ENCODE results near the gene MINDY3.

The MINDY3 gene

GRCh38 chr10:15739254-15739970 is 120.9 kb downstream of the MINDY3 start:
- no peak for ATAC-seq
- TF ChIP-seq ZNF8 (CRISPR knock-in tag; IDR thresholded peaks at IDR 0.05), result no peak
- no peak for TF ChIP-seq TCF4 (CRISPR knock-in tag; IDR thresholded peaks at IDR 0.05; ENCODE audit: borderline replicate concordance)
- TF ChIP-seq BACH2 (CRISPR knock-in tag; IDR thresholded peaks at IDR 0.05; ENCODE audit: borderline replicate concordance), result no peak

DNA sequence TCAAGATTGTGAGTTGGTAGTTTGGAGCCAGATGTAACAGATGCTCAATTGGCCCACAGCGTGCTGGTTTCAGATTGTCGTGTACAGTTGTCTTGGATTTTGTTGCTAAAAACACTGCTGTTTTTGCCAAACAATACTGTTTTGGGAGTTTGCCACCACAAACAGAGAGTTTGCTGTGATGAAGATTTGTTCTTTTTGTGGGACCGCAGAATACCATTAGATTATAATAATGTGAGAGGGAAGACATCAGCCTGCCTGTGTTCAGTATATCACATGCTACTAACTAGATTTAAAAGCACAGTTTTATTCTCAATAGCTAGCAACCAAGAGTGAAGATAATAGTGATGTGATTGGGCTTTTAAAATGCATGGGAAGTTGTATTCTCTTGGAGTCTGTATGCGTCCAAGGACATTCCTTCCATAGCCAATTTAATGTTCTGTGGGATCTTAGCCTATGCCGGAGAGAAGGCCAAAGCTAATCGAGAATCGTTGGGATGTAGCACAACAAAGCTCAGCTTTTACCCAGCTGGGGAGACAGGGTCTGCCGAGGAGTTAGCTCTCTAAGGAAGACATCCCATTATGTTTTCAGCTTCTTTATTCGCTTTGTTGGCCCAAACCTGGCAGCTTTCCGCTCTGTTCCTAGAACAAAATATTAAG is 121.9 kb downstream of the MINDY3 start:
- TF ChIP-seq ESRRG (CRISPR knock-in tag; IDR thresholded peaks at IDR 0.05) (no peak), ZFP30 (CRISPR knock-in tag; IDR thresholded peaks at IDR 0.05) (no peak), CREB5 (CRISPR knock-in tag; IDR thresholded peaks at IDR 0.05; ENCODE audit: low read depth) (no peak), PPARA (CRISPR knock-in tag; IDR thresholded peaks at IDR 0.05; ENCODE audit: borderline replicate concordance) (no peak), ARNTL (CRISPR knock-in tag; IDR thresholded peaks at IDR 0.05; ENCODE audit: borderline replicate concordance, low read depth) (no peak), TSHZ2 (CRISPR knock-in tag; IDR thresholded peaks at IDR 0.05) (no peak), CSDC2 (CRISPR knock-in tag; IDR thresholded peaks at IDR 0.05) (no peak), ZC3H10 (CRISPR knock-in tag; IDR thresholded peaks at IDR 0.05) (no peak), ZNF8 (CRISPR knock-in tag; IDR thresholded peaks at IDR 0.05) (no peak), ZFP3 (CRISPR knock-in tag; IDR thresholded peaks at IDR 0.05) (no peak), TOX (CRISPR knock-in tag; IDR thresholded peaks at IDR 0.05; ENCODE audit: borderline replicate concordance) (no peak), ZNF70 (CRISPR knock-in tag; IDR thresholded peaks at IDR 0.05) (no peak), TCF4 (CRISPR knock-in tag; IDR thresholded peaks at IDR 0.05; ENCODE audit: borderline replicate concordance) (no peak), ISL1 (CRISPR knock-in tag; IDR thresholded peaks at IDR 0.05) (no peak)
- TF ChIP-seq, protein P1, sequence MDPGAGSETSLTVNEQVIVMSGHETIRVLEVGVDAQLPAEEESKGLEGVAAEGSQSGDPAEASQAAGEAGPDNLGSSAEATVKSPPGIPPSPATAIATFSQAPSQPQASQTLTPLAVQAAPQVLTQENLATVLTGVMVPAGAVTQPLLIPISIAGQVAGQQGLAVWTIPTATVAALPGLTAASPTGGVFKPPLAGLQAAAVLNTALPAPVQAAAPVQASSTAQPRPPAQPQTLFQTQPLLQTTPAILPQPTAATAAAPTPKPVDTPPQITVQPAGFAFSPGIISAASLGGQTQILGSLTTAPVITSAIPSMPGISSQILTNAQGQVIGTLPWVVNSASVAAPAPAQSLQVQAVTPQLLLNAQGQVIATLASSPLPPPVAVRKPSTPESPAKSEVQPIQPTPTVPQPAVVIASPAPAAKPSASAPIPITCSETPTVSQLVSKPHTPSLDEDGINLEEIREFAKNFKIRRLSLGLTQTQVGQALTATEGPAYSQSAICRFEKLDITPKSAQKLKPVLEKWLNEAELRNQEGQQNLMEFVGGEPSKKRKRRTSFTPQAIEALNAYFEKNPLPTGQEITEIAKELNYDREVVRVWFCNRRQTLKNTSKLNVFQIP (CRISPR knock-in tag; IDR thresholded peaks at IDR 0.05; ENCODE audit: borderline replicate concordance, low read depth), result no peak

DNA sequence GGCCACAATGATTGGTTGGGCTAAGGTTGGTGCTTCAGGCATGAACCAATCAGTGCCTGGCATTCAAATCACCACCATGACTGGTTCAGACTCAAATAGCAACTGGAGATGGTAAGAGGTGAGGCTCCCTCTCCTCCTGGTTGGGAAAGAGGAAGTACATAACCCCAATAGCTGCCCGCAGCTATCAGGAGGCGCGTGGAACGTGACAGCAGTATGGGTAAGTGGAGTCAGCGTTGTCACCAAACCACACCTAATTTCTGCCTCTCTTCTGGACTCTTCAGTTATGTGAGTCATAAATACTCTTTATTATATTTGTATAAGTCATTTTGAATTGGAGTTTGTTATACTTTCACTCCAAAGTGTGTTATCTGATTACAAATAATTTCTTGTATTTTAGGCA is 122.7 kb downstream of the MINDY3 start:
- TF ChIP-seq PPARA (CRISPR knock-in tag; IDR thresholded peaks at IDR 0.05; ENCODE audit: borderline replicate concordance) (no peak), ISL1 (CRISPR knock-in tag; IDR thresholded peaks at IDR 0.05) (no peak), TCF4 (CRISPR knock-in tag; IDR thresholded peaks at IDR 0.05; ENCODE audit: borderline replicate concordance) (no peak), ZNF8 (CRISPR knock-in tag; IDR thresholded peaks at IDR 0.05) (no peak)

More for the DNA sequence above, 121.9 kb downstream of the MINDY3 start:
- no peak for ATAC-seq

GRCh38 chr10:15735763-15736162 is 124.5 kb downstream of the MINDY3 start:
- ATAC-seq, result no peak

More for the DNA sequence above, 122.7 kb downstream of the MINDY3 start:
- no peak for ATAC-seq

More at GRCh38 chr10:15735763-15736162, 124.5 kb downstream of the MINDY3 start:
- TF ChIP-seq ESRRG (CRISPR knock-in tag; IDR thresholded peaks at IDR 0.05) (no peak), OSR1 (CRISPR knock-in tag; IDR thresholded peaks at IDR 0.05) (no peak), CSDC2 (CRISPR knock-in tag; IDR thresholded peaks at IDR 0.05) (no peak), GLIS3 (CRISPR knock-in tag; IDR thresholded peaks at IDR 0.05) (no peak), TCF4 (CRISPR knock-in tag; IDR thresholded peaks at IDR 0.05; ENCODE audit: borderline replicate concordance) (no peak), ZNF565 (CRISPR knock-in tag; conservative IDR thresholded peaks at IDR 0.05; ENCODE audit: low read depth) (no peak), TSHZ2 (CRISPR knock-in tag; IDR thresholded peaks at IDR 0.05) (no peak), CREB5 (CRISPR knock-in tag; IDR thresholded peaks at IDR 0.05; ENCODE audit: low read depth) (no peak), BACH2 (CRISPR knock-in tag; IDR thresholded peaks at IDR 0.05; ENCODE audit: borderline replicate concordance) (no peak), ZC3H10 (CRISPR knock-in tag; IDR thresholded peaks at IDR 0.05) (no peak), RARB (CRISPR knock-in tag; IDR thresholded peaks at IDR 0.05) (no peak), TOX (CRISPR knock-in tag; IDR thresholded peaks at IDR 0.05; ENCODE audit: borderline replicate concordance) (no peak), ZFP3 (CRISPR knock-in tag; IDR thresholded peaks at IDR 0.05) (no peak)
- TF ChIP-seq, protein P2, sequence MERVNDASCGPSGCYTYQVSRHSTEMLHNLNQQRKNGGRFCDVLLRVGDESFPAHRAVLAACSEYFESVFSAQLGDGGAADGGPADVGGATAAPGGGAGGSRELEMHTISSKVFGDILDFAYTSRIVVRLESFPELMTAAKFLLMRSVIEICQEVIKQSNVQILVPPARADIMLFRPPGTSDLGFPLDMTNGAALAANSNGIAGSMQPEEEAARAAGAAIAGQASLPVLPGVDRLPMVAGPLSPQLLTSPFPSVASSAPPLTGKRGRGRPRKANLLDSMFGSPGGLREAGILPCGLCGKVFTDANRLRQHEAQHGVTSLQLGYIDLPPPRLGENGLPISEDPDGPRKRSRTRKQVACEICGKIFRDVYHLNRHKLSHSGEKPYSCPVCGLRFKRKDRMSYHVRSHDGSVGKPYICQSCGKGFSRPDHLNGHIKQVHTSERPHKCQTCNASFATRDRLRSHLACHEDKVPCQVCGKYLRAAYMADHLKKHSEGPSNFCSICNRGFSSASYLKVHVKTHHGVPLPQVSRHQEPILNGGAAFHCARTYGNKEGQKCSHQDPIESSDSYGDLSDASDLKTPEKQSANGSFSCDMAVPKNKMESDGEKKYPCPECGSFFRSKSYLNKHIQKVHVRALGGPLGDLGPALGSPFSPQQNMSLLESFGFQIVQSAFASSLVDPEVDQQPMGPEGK (CRISPR knock-in tag; IDR thresholded peaks at IDR 0.05; ENCODE audit: borderline replicate concordance), result no peak

All from SK-N-SH treated with all-trans-retinoic acid at 6 μM for 48 hours (cell line).